Stimulated activated CD4-positive, alpha-beta T cell treated with anti-CD3 and anti-CD28 coated beads, Interleukin-1b, Interleukin-23, amount 100 ng/mL, for 4 hours (primary cell): ENCODE data around the gene CTDSPL.
"Not testable (repeated sequence)": the region's sequence is repeated elsewhere in the genome, so short reads cannot be mapped to it uniquely, and the experiment has no call there.

Experiments used
- DNase-seq, 2 donors: peaks; one replicate each; pipeline ENCODE4 v3.0.0-alpha.2; 2020; ENCODE audit warnings: low read depth in 2 of 2

Gene CTDSPL

GRCh38 chr3:37988376-37988775 is 126.7 kb downstream of the CTDSPL start:
- DNase-seq = not testable (repeated sequence)

- no peak for DNase-seq
These were observed 127.3 kb downstream of the CTDSPL start for GRCh38 chr3:37988931-37989525.

GRCh38 chr3:37989821-37990480 is 128.3 kb downstream of the CTDSPL start:
- DNase-seq = no peak

- DNase-seq = no peak
These were observed 128.8 kb downstream of the CTDSPL start, which contains the start of gene VILL for GRCh38 chr3:37990527-37990926. Gene VILL (plus strand): TSS chr3:37990786. CDS start chr3:37993673, 2,887 bp downstream.

GRCh38 chr3:37991109-37991508 is 129.4 kb downstream of the CTDSPL start:
- no peak for DNase-seq

GRCh38 chr3:37991823-37992222 is 130.1 kb downstream of the CTDSPL start:
- DNase-seq = no peak

GRCh38 chr3:37992271-37993066 is 130.8 kb downstream of the CTDSPL start:
- no peak for DNase-seq

- no peak for DNase-seq
These were observed 131.4 kb downstream of the CTDSPL start for GRCh38 chr3:37993067-37993455.

GRCh38 chr3:37993460-37993819 is 131.8 kb downstream of the CTDSPL start:
- no peak for DNase-seq

- peak; percentile 32 to 59 for DNase-seq
These were observed 132.3 kb downstream of the CTDSPL start for GRCh38 chr3:37993820-37994638.

GRCh38 chr3:37994639-37994972 is 132.9 kb downstream of the CTDSPL start:
- no peak for DNase-seq

GRCh38 chr3:37995652-37996641 is 134.3 kb downstream of the CTDSPL start:
- DNase-seq = no peak

GRCh38 chr3:37996785-37997301 is 135.2 kb downstream of the CTDSPL start:
- DNase-seq = peak; percentile 71 to 83

- DNase-seq = no peak
These were observed 135.7 kb downstream of the CTDSPL start for GRCh38 chr3:37997342-37997741.

- DNase-seq = no peak
These were observed 136.2 kb downstream of the CTDSPL start for GRCh38 chr3:37997791-37998370.

GRCh38 chr3:37999836-38000235 is 138.2 kb downstream of the CTDSPL start:
- no peak for DNase-seq

- DNase-seq = no peak
These were observed 138.7 kb downstream of the CTDSPL start for GRCh38 chr3:38000242-38000916.

- DNase-seq = no peak
These were observed 139.3 kb downstream of the CTDSPL start for GRCh38 chr3:38000965-38001455.

GRCh38 chr3:38001456-38002081 is 139.9 kb downstream of the CTDSPL start:
- no peak for DNase-seq
